Uterus (tissue), 2 donors: ENCODE results near the gene FLG.

ENCODE experiments used
- POLR2A ChIP-seq, 2 donors: fragments of 450-650 bp; IDR thresholded peaks; one replicate each; pipeline ENCODE4 v1.6.1; 2016; ENCODE audit warnings: antibody characterized with exemption in 2 of 2, mild to moderate bottlenecking in 1 of 2, moderate library complexity in 1 of 2
- TF ChIP-seq, protein P1 (sequence below), 4 experiments: fragments of 200-600 bp in 2 of 4; fragments of 450-650 bp in 2 of 4; sonication (generic) in 2 of 4; IDR thresholded peaks; one replicate each; pipeline ENCODE4 v1.5.1; 2016 to 2019; ENCODE audit warnings: antibody characterized with exemption in 4 of 4, mild to moderate bottlenecking in 2 of 4, moderate library complexity in 1 of 4

DNA sequence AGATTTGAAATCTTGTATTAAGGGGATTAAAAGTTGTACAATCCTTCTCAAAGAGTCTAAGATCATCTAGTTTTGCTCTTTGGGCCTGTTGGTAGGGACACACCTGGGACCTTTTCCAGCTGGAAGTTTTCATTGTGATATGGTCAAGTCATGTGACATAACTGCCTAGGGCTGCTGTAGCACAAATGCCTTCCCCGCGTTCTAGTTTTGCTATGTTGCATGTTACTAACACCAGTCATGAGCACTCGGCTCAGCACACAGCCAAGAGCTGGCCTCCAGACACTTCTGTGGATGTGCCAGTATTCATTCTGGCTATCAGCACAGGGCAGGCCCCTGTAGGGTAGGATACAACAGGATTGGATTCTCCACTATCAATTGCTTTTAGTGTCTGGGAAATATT lies 49.4 kb upstream of the FLG start:
- TF ChIP-seq, protein P1, sequence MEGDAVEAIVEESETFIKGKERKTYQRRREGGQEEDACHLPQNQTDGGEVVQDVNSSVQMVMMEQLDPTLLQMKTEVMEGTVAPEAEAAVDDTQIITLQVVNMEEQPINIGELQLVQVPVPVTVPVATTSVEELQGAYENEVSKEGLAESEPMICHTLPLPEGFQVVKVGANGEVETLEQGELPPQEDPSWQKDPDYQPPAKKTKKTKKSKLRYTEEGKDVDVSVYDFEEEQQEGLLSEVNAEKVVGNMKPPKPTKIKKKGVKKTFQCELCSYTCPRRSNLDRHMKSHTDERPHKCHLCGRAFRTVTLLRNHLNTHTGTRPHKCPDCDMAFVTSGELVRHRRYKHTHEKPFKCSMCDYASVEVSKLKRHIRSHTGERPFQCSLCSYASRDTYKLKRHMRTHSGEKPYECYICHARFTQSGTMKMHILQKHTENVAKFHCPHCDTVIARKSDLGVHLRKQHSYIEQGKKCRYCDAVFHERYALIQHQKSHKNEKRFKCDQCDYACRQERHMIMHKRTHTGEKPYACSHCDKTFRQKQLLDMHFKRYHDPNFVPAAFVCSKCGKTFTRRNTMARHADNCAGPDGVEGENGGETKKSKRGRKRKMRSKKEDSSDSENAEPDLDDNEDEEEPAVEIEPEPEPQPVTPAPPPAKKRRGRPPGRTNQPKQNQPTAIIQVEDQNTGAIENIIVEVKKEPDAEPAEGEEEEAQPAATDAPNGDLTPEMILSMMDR (IDR thresholded peaks at IDR 0.05) = no peak
- TF ChIP-seq POLR2A (IDR thresholded peaks at IDR 0.05) = no peak
